Left hindlimb (tissue), 1 donor: ENCODE data around the gene DNER.

Experiments used
- DNase-seq: peaks from one replicate; pipeline ENCODE4 v3.0.0-alpha.2; 2018

DNER gene

GRCh38 chr2:229666811-229667210 lies 47.5 kb downstream of the DNER start:
- DNase-seq = no peak

- DNase-seq = no peak
Observed at GRCh38 chr2:229665158-229665557, 49.2 kb downstream of the DNER start.

GRCh38 chr2:229661478-229661877 lies 52.9 kb downstream of the DNER start:
- DNase-seq = no peak

GRCh38 chr2:229660951-229661350 lies 53.4 kb downstream of the DNER start:
- no peak for DNase-seq

- DNase-seq = no peak
Observed at GRCh38 chr2:229660391-229660790, 54.0 kb downstream of the DNER start.

- no peak for DNase-seq
Observed at GRCh38 chr2:229658004-229658403, 56.4 kb downstream of the DNER start.

- no peak for DNase-seq
Observed at GRCh38 chr2:229654437-229654836, 59.9 kb downstream of the DNER start.

- DNase-seq = no peak
Observed at GRCh38 chr2:229653531-229653930, 60.8 kb downstream of the DNER start.

GRCh38 chr2:229652796-229653195 lies 61.6 kb downstream of the DNER start:
- no peak for DNase-seq

GRCh38 chr2:229650901-229651300 lies 63.5 kb downstream of the DNER start:
- DNase-seq = no peak

- no peak for DNase-seq
Observed at GRCh38 chr2:229650059-229650458, 64.3 kb downstream of the DNER start.

- no peak for DNase-seq
Observed at GRCh38 chr2:229646186-229646723, 68.1 kb downstream of the DNER start.

- no peak for DNase-seq
Observed at GRCh38 chr2:229642371-229642770, 72.0 kb downstream of the DNER start.

- no peak for DNase-seq
Observed at GRCh38 chr2:229641676-229642075, 72.7 kb downstream of the DNER start.

- no peak for DNase-seq
Observed at GRCh38 chr2:229640636-229641035, 73.7 kb downstream of the DNER start.

GRCh38 chr2:229636571-229636970 lies 77.8 kb downstream of the DNER start:
- no peak for DNase-seq

- DNase-seq = no peak
Observed at GRCh38 chr2:229635371-229635680, 79.0 kb downstream of the DNER start.

- no peak for DNase-seq
Observed at GRCh38 chr2:229634601-229635370, 79.6 kb downstream of the DNER start.

GRCh38 chr2:229633556-229633955 lies 80.8 kb downstream of the DNER start:
- DNase-seq = no peak

GRCh38 chr2:229629039-229629438 lies 85.3 kb downstream of the DNER start:
- DNase-seq = no peak

GRCh38 chr2:229627728-229628127 lies 86.6 kb downstream of the DNER start:
- no peak for DNase-seq

- no peak for DNase-seq
Observed at GRCh38 chr2:229622495-229623355, 91.6 kb downstream of the DNER start.

- DNase-seq = no peak
Observed at GRCh38 chr2:229620759-229621158, 93.6 kb downstream of the DNER start.

- no peak for DNase-seq
Observed at GRCh38 chr2:229620289-229620688, 94.1 kb downstream of the DNER start.
